ENCODE measurements around the gene KCNE1.

Gene KCNE1

DNA sequence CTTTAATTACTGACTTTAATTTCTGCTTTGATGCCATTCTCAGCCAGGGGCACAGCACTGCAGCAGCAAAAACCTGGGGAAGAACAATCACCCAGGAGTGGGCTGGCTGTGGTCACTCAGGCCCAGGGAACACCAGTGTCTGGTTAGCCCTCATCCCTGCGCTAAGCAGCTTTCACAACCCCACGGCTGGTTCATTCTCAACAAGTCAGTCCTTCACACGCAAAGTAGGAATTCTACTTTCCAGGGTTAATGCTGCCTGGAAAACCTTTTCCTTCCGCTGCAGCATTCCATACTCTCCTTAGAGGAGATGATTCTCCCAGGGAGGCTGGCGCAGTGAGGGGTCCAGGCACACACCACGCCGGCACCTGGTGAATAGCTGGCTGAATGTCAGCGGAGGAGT lies 24.3 kb upstream of the KCNE1 start:
- no peak for DNase-seq (ENCODE audit: low read depth in 2 of 2, low spot score in 1 of 2)

DNA sequence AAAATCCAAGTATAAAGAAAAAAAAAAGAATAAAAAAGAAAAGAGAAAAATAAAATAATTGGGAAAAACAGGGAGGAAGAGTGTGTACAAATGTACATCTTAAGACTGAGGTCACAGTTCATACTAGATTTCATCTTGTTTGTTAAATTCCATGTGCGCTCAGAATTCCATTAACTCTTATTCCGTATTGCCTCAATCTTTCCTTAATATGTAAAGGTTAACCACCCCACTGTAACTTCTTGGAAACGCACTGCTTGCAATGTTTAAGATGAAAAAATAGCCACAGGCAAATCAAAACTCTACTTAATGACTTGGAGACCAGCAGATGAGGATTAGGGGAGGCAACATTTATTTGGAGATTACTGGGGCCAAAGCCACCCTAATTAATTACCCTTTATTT lies 23.9 kb upstream of the KCNE1 start:
- no peak for DNase-seq (ENCODE audit: low read depth in 2 of 2, low spot score in 1 of 2)

DNA sequence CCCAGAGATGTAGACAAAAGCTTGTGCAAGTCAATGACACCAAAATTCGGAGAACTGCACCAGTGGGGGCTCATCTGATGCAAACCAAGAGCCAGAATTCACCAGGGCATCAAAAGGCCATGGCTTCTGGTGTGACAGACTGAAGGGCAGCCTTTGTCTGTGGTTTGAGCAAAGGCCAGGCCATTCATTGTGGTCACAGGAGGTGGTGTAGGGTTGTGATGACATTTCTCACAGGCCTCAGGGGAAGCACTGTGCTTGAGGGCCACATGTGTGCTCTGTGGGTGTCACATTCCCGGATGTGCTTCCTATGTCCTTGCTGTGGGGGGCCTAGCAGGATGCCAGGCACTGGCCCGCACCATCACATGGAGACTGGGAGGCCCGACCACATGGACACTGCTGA lies 22.5 kb upstream of the KCNE1 start:
- no peak for DNase-seq (ENCODE audit: low read depth in 2 of 2, low spot score in 1 of 2)

GRCh38 chr21:34533938-34534337 lies 21.9 kb upstream of the KCNE1 start:
- no peak for DNase-seq (ENCODE audit: low read depth in 2 of 2, low spot score in 1 of 2)

GRCh38 chr21:34531399-34531798 lies 19.4 kb upstream of the KCNE1 start:
- DNase-seq (ENCODE audit: low read depth in 2 of 2, low spot score in 1 of 2) = no peak

DNA sequence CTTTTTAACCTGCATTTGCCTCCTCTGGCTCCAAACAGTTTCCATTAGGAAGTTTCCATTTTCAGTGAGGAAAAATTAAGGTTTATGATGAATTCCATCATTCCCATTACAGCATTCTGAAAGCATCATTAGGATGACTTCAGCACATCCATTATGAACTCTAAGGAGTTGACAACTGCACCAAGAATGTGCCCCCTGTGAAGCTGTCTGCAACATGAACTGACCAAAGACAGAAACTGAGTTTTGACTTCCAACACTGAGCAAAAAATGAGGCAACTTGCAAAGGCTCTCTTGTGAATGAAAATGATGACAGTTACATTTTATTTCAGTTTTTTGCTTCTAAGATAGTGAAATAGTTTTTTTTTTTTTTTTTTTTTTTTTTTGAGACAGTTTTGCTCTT lies 18.3 kb upstream of the KCNE1 start:
- no peak for DNase-seq (ENCODE audit: low read depth in 2 of 2, low spot score in 1 of 2)

DNA sequence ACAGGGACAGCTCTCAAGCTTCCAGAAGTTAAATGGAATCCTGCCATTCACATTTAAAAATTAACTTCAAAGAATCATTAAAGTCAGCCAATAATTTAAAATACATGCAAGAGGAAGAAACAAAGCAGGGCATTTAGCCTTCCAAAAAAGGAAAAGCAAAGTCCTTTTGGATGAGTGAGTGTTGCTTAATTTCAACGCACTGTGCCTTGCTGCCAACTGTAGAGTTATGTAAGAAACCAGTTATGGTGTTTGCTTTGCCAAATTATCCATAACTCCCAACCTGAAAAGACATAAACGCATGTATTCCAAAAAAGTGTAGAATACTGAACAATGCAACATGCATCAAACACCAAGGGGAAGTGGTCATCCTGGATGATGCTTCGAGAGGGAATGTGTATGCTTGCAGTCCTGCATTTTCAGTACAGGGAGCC lies 16.1 kb upstream of the KCNE1 start:
- no peak for DNase-seq (ENCODE audit: low read depth in 2 of 2, low spot score in 1 of 2)

- no peak for DNase-seq (ENCODE audit: low read depth in 2 of 2, low spot score in 1 of 2)
Measured at GRCh38 chr21:34526618-34527290, 14.7 kb upstream of the KCNE1 start.

DNA sequence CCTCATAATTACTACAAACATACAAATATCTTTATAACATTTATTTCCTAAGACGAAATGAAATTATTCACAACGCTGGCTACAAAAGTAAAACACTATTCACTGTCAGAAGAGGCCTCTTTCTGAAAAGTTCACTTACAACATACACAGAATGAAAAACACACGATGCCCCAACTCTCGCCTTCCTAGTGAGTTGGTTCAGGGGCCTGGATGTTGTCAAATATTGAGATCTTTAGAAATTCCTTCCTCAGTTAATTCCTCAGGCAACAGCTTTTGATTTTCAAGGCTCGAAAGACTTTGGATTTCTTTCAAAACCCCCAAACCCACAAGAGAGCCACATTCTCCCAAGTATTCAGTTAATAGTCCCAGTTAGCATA lies 14.2 kb upstream of the KCNE1 start:
- DNase-seq (ENCODE audit: low read depth in 2 of 2, low spot score in 1 of 2) = no peak

DNA sequence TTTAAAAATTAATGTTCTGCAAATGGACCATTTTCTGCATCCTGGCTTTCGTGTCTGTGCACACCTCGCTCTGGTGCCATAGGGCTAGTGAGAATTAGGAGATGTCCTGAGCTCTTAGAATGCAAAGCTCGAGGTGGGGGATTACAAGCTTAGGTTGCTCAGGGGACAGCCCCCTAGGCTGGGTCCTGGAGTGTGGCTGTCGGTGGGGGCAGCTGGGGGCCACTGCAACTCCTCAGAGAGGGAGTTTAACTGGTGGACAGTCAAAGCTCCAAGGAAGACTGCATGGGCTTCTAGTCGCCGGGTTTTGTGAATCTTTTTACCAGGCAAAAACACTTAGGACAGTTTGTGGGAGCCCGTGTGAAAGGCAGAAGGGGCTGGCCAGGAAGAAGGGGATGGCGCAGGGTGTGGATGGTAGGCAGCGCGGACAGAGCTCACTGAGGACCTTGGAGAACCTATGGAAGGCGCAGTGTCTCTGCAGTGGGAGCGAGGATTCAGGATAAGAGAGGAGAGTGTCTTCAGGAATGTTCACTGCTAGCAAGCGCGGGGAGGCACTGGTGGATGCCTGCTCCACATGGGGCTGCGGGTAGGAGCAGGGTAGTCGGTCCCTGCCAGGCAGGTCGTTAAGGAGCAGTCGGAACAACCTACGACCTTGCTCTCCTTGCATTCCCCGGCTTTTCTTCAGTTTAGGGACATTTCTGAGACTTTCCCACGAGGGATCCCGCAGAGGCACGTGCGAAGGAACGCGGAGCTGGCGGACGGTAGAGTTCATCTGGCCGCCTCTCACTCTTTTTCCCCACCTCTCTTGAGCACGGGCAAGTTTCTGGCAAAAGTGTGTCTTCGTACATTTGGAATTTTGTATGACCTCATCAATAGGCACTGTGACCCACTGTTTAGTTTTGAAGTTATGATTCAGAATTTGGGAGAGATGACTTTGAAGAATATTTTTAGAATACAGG lies 12.9 kb upstream of the KCNE1 start:
- no peak for DNase-seq (ENCODE audit: low read depth in 2 of 2, low spot score in 1 of 2)

- no peak for DNase-seq (ENCODE audit: low read depth in 2 of 2, low spot score in 1 of 2)
Measured at GRCh38 chr21:34523019-34523555, 11.1 kb upstream of the KCNE1 start.

GRCh38 chr21:34522284-34522683 lies 10.3 kb upstream of the KCNE1 start:
- no peak for DNase-seq (ENCODE audit: low read depth in 2 of 2, low spot score in 1 of 2)

DNA sequence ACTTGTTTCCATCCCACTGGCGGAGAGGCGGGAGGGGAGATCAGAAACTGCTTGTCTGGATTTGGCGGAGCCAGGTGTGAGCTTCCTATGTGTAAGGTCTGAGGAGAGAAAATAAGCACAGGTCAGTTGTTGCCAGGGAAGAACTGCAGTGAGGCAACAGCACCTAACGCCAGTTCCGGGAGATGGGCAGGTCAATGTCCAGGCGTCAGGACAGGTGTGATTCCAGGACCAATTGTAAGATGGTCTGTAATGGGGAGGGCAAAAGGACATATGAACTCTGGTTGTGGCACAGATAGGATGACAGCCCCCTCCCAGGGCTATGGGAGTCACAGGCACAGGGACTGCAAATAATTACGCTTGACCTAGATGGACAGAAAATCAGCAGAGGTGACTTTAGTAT lies 9.6 kb upstream of the KCNE1 start:
- DNase-seq (ENCODE audit: low read depth in 2 of 2, low spot score in 1 of 2) = no peak

DNA sequence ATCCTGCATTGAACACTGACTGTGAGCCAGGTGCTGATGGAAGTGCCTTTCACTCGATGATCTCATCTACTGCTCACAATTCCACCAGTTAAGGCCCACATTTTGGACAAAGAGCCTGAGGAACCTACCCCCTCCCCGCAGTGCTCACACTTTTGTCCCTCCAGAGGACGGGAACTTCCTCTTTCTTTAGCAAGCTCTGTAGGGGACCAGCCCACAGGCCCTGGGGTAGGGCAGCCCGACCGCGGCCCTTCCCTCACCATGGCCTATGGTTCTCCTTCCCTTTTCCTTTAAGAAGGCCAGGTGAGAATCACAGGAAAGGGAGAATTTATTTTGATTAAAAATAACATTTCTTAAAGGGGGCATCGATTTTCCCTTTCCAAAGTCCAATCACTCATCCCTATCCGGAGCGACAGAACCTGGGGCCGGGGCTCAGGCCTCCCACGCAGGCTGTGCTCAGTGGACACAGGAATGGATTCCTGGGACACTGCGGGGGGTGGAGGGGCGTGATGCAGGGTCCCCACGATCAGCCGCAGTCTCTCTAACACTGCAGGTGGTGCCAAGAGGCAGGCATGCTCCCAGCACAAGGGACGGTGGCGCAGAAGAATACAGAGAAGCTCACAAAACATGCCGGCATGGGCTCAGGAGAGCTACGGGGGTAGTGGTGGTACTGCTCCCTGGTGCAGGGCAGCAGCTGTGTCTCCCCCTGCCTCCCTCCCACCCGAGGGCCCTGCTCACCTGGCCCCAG lies 8.9 kb upstream of the KCNE1 start:
- no peak for DNase-seq (ENCODE audit: low read depth in 2 of 2, low spot score in 1 of 2)

GRCh38 chr21:34520281-34520680 lies 8.3 kb upstream of the KCNE1 start:
- no peak for DNase-seq (ENCODE audit: low read depth in 2 of 2, low spot score in 1 of 2)

- DNase-seq (ENCODE audit: low read depth in 2 of 2, low spot score in 1 of 2) = no peak
Measured at GRCh38 chr21:34519694-34520093, 7.7 kb upstream of the KCNE1 start.

- no peak for DNase-seq (ENCODE audit: low read depth in 2 of 2, low spot score in 1 of 2)
Measured at GRCh38 chr21:34519016-34519415, 7.0 kb upstream of the KCNE1 start.

DNA sequence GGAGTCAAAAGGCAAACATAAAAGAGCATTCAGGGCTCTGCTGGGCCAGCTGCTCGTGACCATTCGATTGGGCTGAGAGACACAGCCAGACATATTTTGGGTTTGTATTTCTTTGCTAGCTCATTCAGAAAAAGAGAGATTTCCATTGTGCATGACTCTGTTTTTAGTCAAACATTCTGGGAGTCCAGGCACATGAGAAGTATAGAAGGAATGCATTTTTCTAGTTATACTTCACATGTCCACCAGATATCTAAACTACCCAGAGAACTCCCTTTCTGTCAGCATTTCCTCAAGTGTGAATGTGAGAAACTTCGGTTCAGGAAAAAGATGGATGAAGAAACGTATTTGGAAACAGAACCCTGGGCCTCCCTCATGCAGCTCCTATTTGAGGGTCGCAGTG lies 6.3 kb upstream of the KCNE1 start:
- DNase-seq (ENCODE audit: low read depth in 2 of 2, low spot score in 1 of 2) = no peak

GRCh38 chr21:34517491-34518245 lies 5.7 kb upstream of the KCNE1 start:
- no peak for DNase-seq (ENCODE audit: low read depth in 2 of 2, low spot score in 1 of 2)

DNA sequence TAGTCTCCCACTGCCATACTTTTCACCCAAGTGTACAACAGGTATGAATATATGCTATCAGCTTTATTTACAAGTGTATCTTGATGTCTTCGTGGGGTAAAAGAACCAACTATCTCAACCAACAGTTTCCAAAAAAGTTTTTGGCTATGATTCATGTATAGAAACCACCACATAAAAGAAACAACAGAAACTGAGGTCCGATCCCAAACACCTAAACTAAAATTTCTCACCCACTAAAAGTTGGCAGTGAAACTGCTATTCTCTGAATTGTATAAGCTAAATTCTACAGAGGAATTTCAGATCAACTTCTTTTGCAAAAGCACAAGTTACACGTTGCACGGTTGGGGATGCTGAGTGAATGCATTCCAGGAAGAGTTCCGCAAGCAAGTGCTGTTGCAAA lies 5.0 kb upstream of the KCNE1 start:
- DNase-seq (ENCODE audit: low read depth in 2 of 2, low spot score in 1 of 2) = no peak

- DNase-seq (ENCODE audit: low read depth in 2 of 2, low spot score in 1 of 2) = no peak
Measured at GRCh38 chr21:34514576-34515115, 2.6 kb upstream of the KCNE1 start.
